Lower leg skin (tissue), 4 donors: Measurements from ENCODE around the gene DAPK2. TPM values are rescaled to one million over a fixed set of nuclear protein-coding genes. Genes with fewer than 3 reads are reported as not detected.

Source experiments
- DNase-seq, 2 donors: peaks; one replicate each; pipeline ENCODE4 v3.0.0-alpha.2; 2019; ENCODE audit warnings: low spot score in 2 of 2
- H3K4me3 ChIP-seq: fragments of 200-600 bp; sonication (generic); 2 replicates; pipeline ENCODE4 v1.5.1; 2017; ENCODE audit warnings: mild to moderate bottlenecking, low read depth; ENCODE audit not compliant: poor library complexity, severe bottlenecking
- POLR2A ChIP-seq, 2 donors: fragments of 450-650 bp; IDR thresholded peaks; one replicate each; pipeline ENCODE4 v1.6.1; 2016 to 2017; ENCODE audit warnings: antibody characterized with exemption in 2 of 2, mild to moderate bottlenecking in 1 of 2, moderate library complexity in 1 of 2
- WGBS, 2 donors: methylation state at CpG; one replicate each; pipeline ENCODE4 v1.1.5; 2018; 5-methylcytosine and 5-hydroxymethylcytosine counted together
- intact Hi-C: fragments of 100-400 bp; cut with DNase I; formaldehyde crosslinking; loops from one replicate; pipeline ENCODE4 v1.15.0; 2023; ENCODE audit warnings: low total_unique reads
- total RNA-seq, 4 donors: library from RNA; depleted of rRNA; stranded (reverse); fragments of >200 nt; gene quantifications; one replicate each; pipeline ENCODE4 v1.1.0, GENCODE V29; 2016
- TF ChIP-seq, protein P1 (sequence below), 3 donors: fragments of 450-650 bp; IDR thresholded peaks; one replicate each; pipeline ENCODE4 v1.5.1; 2016; ENCODE audit warnings: antibody characterized with exemption in 3 of 3, mild to moderate bottlenecking in 3 of 3, moderate library complexity in 2 of 3

DAPK2 gene
- total RNA-seq, 4 donors from 2014 or later = 10.9 to 27.5 (median 13.3) TPM

DNA sequence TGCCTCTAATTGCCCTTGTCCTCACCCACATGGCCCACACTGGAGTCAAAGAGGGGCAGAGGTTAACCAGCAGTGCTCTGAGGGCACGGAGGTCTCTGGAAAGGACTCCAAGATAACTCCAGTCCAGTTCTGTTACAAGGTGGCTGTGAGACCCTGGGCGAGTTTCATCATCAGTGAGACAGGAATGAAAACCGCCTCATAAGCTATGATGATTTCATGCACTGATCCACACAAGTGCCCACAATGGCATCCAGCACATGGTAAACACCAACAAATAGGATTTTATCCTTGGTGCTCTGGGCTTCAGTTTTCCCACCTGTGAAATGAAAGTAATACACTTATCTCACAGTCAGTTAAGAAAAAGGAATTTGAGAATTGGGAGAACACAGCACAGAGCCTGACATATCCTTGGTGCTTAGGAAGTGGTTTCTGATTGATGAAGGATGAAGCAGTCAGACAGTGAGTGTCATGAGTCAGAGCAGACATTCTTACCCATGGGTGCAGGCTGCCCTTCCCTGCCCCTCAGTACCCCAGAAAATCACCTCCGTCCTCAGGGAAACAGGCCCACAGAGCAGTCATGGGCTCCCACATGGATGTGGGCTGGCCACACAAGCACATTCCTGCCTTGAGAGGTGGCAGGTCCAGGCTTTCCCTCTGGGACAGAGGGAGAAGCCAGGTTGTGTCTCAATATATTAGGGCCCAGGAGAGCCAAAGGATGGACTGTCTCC is 48.4 kb downstream of the DAPK2 start:
- no peak for DNase-seq
- 72 to 83% methylated on average over 4 of the region's 4 CpGs for WGBS, 2 donors
- TF ChIP-seq POLR2A (IDR thresholded peaks at IDR 0.05) = no peak
- TF ChIP-seq, protein P1, sequence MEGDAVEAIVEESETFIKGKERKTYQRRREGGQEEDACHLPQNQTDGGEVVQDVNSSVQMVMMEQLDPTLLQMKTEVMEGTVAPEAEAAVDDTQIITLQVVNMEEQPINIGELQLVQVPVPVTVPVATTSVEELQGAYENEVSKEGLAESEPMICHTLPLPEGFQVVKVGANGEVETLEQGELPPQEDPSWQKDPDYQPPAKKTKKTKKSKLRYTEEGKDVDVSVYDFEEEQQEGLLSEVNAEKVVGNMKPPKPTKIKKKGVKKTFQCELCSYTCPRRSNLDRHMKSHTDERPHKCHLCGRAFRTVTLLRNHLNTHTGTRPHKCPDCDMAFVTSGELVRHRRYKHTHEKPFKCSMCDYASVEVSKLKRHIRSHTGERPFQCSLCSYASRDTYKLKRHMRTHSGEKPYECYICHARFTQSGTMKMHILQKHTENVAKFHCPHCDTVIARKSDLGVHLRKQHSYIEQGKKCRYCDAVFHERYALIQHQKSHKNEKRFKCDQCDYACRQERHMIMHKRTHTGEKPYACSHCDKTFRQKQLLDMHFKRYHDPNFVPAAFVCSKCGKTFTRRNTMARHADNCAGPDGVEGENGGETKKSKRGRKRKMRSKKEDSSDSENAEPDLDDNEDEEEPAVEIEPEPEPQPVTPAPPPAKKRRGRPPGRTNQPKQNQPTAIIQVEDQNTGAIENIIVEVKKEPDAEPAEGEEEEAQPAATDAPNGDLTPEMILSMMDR (IDR thresholded peaks at IDR 0.05) = no peak
- no peak overlapping the region for H3K4me3 ChIP-seq
- intact Hi-C loops = no loop called here

DNA sequence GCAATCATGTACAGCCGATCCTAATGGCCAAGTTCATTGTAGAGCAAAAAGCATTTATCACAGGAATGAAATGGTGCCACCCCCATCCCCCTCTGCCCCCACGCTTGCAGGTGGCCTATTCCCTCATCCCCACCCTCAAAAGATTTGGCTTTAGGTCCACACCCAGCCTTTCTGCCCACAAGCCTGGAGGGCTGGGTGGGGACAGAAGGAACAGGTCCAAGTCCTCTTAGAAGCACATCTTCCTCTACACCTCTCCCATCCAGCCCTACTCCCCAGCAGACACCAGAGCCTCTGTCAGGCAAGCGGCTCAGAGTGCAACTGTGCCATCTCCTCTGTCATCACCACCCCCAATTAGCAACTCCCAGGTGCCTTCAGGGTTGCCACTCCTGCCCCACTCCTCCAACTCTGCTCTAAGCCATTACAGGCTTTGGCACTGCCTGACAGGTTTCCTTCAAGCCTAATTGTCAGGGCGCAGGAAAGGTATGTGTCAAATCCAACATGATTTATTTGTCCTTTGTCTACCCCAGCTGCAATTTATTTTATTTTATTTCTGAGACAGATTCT is 49.4 kb downstream of the DAPK2 start:
- intact Hi-C loops = no loop called here
- 57 to 61% methylated on average over 4 of the region's 4 CpGs for WGBS, 2 donors
- TF ChIP-seq, protein P1 (IDR thresholded peaks at IDR 0.05) = no peak
- TF ChIP-seq POLR2A (IDR thresholded peaks at IDR 0.05) = no peak
- no peak for DNase-seq
- no peak overlapping the region for H3K4me3 ChIP-seq

DNA sequence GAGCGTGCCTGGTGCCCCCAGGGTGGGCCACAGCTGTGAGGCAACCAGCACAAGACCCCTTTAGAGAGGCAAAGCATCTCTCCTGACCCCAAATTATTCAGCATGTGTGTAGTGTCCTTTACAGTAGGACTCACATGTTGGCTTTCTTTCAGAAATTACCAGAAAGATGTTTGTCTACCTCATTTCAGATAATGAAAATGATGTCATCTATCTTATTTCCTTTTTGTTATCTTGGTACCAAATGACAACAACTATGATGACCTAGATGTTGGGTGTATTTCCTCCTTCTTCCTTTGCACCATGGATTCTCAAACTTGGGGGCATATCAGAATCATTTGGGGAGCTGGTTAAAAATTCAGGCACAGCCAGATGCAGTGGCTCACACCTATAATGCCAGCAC is 50.5 kb downstream of the DAPK2 start:
- no peak for TF ChIP-seq POLR2A (IDR thresholded peaks at IDR 0.05)
- TF ChIP-seq, protein P1 (IDR thresholded peaks at IDR 0.05) = no peak
- DNase-seq = no peak
- no peak overlapping the region for H3K4me3 ChIP-seq
- 88 to 100% methylated on average over 1 of the region's 1 CpG for WGBS, 2 donors
- intact Hi-C loops = no loop called here

DNA sequence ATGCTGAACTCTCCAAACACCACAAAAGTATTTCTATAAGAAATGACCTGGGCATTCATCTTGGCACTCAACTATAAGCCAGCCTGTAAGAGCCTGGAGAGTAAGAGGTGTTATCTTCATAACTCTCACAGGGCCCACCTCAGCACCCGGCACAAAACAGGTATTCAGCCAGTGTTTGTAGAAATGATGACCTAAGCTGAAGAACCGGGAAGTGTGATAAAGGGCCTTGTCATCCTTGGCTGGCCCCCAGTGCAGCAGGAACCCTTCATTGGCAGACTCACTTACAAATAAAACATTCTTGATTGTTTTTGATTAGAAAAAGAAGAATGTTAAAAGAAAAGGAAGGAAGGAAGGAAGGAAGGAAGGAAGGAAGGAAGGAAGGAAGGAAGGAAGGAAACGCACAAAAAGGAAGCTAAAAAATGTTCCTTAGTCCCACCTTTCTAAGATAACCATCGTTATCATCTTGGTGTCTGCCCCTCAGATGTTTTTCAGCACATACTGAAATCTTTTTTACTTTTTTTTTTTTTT is 52.1 kb downstream of the DAPK2 start:
- 49 to 61% methylated on average over 4 of the region's 4 CpGs for WGBS, 2 donors
- H3K4me3 ChIP-seq = no peak overlapping the region
- intact Hi-C loops = no loop called here
- no peak for DNase-seq
- TF ChIP-seq, protein P1 (IDR thresholded peaks at IDR 0.05) = no peak
- no peak for TF ChIP-seq POLR2A (IDR thresholded peaks at IDR 0.05)

DNA sequence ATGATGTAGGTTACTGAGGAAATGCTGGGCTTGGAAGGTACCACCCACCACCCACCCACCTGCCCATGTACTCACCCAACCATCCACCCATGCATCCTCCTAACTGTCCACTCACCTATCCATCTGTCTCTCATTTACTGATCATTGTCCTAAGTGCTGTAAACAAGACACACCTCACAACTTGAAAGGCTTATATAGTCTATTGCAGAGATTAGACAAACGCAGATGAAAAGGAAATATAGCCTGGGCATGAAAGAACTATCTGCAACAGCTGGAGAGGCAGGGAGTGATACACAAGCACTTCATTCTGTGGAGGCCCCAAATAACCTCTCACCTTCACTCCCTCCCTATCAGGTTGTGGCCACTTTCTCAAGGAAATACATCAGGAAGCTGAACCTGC is 54.0 kb downstream of the DAPK2 start:
- TF ChIP-seq, protein P1 (IDR thresholded peaks at IDR 0.05) = no peak
- no peak for TF ChIP-seq POLR2A (IDR thresholded peaks at IDR 0.05)
- no peak overlapping the region for H3K4me3 ChIP-seq
- intact Hi-C loops = no loop called here
- 74 to 78% methylated on average over 1 of the region's 1 CpG for WGBS, 2 donors
- no peak for DNase-seq
